Right kidney (tissue), 1 donor: ENCODE data around the gene ERMN.
"Not testable (repeated sequence)": the region's sequence is repeated elsewhere in the genome, so short reads cannot be mapped to it uniquely, and the experiment has no call there.

Experiments
- DNase-seq: peaks from one replicate; pipeline ENCODE4 v3.0.0-alpha.2; 2016

ERMN gene

DNA sequence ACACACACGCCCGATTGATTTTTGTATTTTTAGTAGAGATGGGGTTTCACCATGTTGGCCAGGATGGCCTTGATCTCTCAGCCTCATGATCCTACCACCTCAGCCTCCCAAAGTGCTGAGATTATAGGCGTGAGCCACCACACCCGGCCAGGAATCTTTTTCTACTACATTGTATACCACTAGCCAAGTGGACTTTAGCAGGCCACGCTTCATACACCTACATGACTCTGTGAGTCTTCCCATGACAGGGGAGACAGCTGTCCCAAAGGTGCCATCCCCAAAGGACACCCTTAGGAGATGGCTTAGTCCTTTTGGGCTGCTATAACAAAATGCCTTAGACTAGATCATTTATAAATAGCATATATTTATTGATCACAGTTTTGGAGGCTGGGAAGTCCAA lies 32.8 kb downstream of the ERMN start:
- no peak for DNase-seq

DNA sequence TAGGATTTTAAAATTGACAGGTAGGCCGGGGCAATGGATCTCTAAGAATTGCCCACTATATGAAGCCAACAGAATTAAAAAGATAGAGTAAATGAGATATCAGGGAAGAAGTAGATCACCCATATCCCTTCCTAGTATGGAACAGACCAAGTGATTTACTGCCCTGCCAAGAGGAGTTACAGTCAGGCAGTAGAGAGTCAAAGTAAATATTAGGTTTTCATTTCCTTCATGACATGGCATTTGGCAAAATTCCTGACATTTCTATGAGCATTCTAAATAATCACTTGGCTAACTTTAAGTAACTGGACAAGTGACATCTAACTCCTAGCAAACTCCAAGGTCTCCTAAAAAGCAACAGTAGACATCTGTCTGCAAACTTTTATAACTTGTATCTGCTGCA lies 34.6 kb downstream of the ERMN start:
- DNase-seq = no peak

DNA sequence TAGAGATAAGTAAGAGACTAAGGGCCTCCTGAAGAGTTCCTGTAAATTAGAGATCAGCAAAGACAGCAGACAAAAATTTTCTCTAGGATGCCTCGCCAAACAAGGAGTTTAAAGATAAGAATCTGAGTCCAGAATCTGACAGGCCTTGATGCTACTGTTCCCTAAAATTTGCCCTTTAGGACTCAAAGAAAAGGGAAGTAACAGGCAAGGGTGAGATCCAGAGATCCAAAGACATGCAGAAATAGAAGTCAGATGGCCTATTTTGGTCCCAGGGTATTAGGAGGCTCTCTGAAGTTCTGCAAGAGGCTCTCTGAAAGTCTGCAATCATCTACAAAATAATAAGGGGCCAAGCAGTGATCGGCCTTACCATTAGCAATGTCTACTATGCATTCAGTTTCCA lies 35.1 kb downstream of the ERMN start:
- DNase-seq = no peak

DNA sequence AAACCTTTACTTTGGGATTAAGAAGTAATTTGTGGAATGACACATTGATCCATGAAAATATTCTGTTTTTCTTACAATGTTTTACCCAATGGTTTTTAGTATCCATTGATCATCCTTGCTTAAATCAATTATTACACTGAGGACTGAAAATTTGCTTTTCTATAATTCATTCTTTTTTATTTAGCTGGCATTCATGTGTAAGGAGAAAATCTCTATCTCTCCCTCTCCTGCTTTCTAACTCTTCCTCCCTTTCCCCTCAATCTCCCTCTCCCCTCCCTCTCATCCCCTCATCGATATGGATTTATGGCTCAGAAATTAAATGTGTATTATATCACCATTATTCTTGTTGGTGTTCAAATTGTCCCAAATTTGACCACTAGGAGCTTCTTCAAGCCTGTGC lies 38.5 kb downstream of the ERMN start:
- DNase-seq = no peak

DNA sequence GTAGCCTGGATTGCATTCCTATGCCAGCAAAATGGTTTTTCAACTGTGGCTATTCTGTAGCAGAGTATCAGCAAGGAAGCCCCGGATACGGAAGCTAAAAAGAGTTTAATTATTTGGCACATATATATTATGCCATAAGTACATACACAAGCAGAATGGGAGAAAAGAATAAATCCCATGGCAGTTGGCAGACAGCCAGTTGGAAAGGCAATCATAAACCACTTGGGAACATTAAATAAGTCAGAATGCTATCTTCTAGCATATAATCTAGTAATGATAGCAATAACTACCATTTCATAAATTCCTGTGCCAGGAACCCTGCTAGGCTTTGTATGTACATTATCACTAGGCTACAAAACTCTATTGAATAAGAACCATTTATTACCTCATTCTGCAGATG lies 42.2 kb downstream of the ERMN start:
- DNase-seq = no peak

GRCh38 chr2:157281316-157281715 lies 44.3 kb downstream of the ERMN start:
- no peak for DNase-seq

DNA sequence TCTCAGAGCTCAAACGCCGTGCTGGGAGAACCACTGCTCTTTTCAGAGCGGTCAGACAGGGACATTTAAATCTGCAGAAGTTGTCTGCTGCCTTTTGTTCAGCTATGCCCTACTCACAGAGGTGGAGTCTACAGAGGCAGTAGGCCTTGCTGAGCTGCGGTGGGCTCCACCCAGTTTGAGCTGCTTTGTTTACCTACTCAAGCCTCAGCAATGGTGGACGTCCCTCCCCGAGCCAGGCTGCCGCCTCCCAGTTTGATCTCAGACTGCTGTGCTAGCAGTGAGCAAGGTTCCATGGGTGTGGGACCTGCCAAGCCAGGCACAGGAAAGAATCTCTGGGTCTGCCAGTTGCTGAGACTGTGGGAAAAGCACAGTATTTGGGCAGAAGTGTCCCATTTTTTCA lies 46.3 kb downstream of the ERMN start:
- not testable (repeated sequence) for DNase-seq

- no peak for DNase-seq
Observed at GRCh38 chr2:157271590-157272203, 53.9 kb downstream of the ERMN start.

GRCh38 chr2:157269922-157270321 lies 55.7 kb downstream of the ERMN start:
- no peak for DNase-seq

GRCh38 chr2:157269060-157269459 lies 56.6 kb downstream of the ERMN start:
- DNase-seq = no peak
